ENCODE results near the gene SNRNP40.

GRCh38 chr1:31227891-31228568, 68.6 kb downstream of the SNRNP40 start:
- TF ChIP-seq CSDC2 (CRISPR knock-in tag; IDR thresholded peaks at IDR 0.05) (no peak), PATZ1 (CRISPR knock-in tag; IDR thresholded peaks at IDR 0.05; ENCODE audit: borderline replicate concordance) (no peak), ZC3H10 (CRISPR knock-in tag; IDR thresholded peaks at IDR 0.05) (no peak), RARB (CRISPR knock-in tag; IDR thresholded peaks at IDR 0.05) (no peak), OSR1 (CRISPR knock-in tag; IDR thresholded peaks at IDR 0.05) (no peak), ZFP3 (CRISPR knock-in tag; IDR thresholded peaks at IDR 0.05) (no peak), SNAI2 (CRISPR knock-in tag; IDR thresholded peaks at IDR 0.05) (no peak), BACH2 (CRISPR knock-in tag; IDR thresholded peaks at IDR 0.05; ENCODE audit: borderline replicate concordance) (no peak), ZFP30 (CRISPR knock-in tag; IDR thresholded peaks at IDR 0.05) (no peak), CSRNP3 (CRISPR knock-in tag; IDR thresholded peaks at IDR 0.05) (no peak), CREB5 (CRISPR knock-in tag; IDR thresholded peaks at IDR 0.05; ENCODE audit: low read depth) (no peak), GLIS3 (CRISPR knock-in tag; IDR thresholded peaks at IDR 0.05) (no peak), TSHZ2 (CRISPR knock-in tag; IDR thresholded peaks at IDR 0.05) (no peak), TCF4 (CRISPR knock-in tag; IDR thresholded peaks at IDR 0.05; ENCODE audit: borderline replicate concordance) (peak; percentile 32; the same call in 1 of the 2 replicates)

Data from SK-N-SH treated with all-trans-retinoic acid at 6 μM for 48 hours (cell line).